Measurements from ENCODE around the gene TMEM151A. TPM values are rescaled to one million over a fixed set of nuclear protein-coding genes. Genes with fewer than 3 reads are reported as not detected.

TMEM151A gene
- polyA plus RNA-seq, 3 donors from 2014 or later = not detected

- Mint-ChIP-seq H3K4me3 (no peak overlapping the region), H3K4me1 (peaks cover 13 to 23% of the 10 kb centered on the region in 2 donors), H3K27me3 (ENCODE audit: low read depth in 3 of 3) (peaks cover 2 to 9% (median 4%) of the 10 kb centered on the region in 3 donors), H3K9me3 (no peaks in the 10 kb centered on the region), H3K36me3 (peaks cover 2 to 18% (median 4%) of the 10 kb centered on the region in 3 donors), H3K27ac (no peak overlapping the region)
- DNase-seq = no peak
These were observed 29.0 kb upstream of the TMEM151A start for GRCh38 chr11:66262696-66263095.

- Mint-ChIP-seq H3K36me3 (peaks cover 2 to 18% (median 4%) of the 10 kb centered on the region in 3 donors), H3K27ac (no peak overlapping the region), H3K4me3 (no peak overlapping the region)
These were observed 28.5 kb upstream of the TMEM151A start for GRCh38 chr11:66263231-66263630.

GRCh38 chr11:66263785-66264184, 27.9 kb upstream of the TMEM151A start:
- Mint-ChIP-seq H3K27ac (no peak overlapping the region), H3K4me1 (peaks cover 17 to 27% of the 10 kb centered on the region in 2 donors), H3K9me3 (no peaks in the 10 kb centered on the region)

More at GRCh38 chr11:66263231-66263630, 28.5 kb upstream of the TMEM151A start:
- H3K4me1 Mint-ChIP-seq = peaks cover 18 to 28% of the 10 kb centered on the region in 2 donors
- DNase-seq = no peak
- H3K27me3 Mint-ChIP-seq (ENCODE audit: low read depth in 3 of 3) = peaks cover 4 to 9% (median 5%) of the 10 kb centered on the region in 3 donors
- no peaks in the 10 kb centered on the region for H3K9me3 Mint-ChIP-seq

GRCh38 chr11:66264383-66264782, 27.3 kb upstream of the TMEM151A start:
- Mint-ChIP-seq H3K4me3 (no peak overlapping the region), H3K9me3 (no peaks in the 10 kb centered on the region), H3K27ac (no peak overlapping the region), H3K36me3 (peaks cover 0 to 15% (median 2%) of the 10 kb centered on the region in 3 donors), H3K27me3 (ENCODE audit: low read depth in 3 of 3) (peaks cover 12 to 18% (median 13%) of the 10 kb centered on the region in 3 donors), H3K4me1 (peaks cover 19 to 26% of the 10 kb centered on the region in 2 donors)
- no peak for DNase-seq

More at GRCh38 chr11:66263785-66264184, 27.9 kb upstream of the TMEM151A start:
- no peak for DNase-seq
- Mint-ChIP-seq H3K4me3 (no peak overlapping the region), H3K36me3 (peaks cover 2 to 18% (median 4%) of the 10 kb centered on the region in 3 donors), H3K27me3 (ENCODE audit: low read depth in 3 of 3) (peaks cover 8 to 12% (median 9%) of the 10 kb centered on the region in 3 donors)

- no peak for DNase-seq
These were observed 26.8 kb upstream of the TMEM151A start for GRCh38 chr11:66264914-66265313.

GRCh38 chr11:66265531-66266377, 25.9 kb upstream of the TMEM151A start:
- Mint-ChIP-seq H3K27ac (no peak overlapping the region), H3K36me3 (peaks cover 2 to 9% (median 2%) of the 10 kb centered on the region in 3 donors), H3K9me3 (no peaks in the 10 kb centered on the region), H3K27me3 (ENCODE audit: low read depth in 3 of 3) (peaks cover 14 to 21% (median 16%) of the 10 kb centered on the region in 3 donors), H3K4me3 (no peak overlapping the region), H3K4me1 (peaks cover 32 to 34% of the 10 kb centered on the region in 2 donors)
- DNase-seq = no peak

More at GRCh38 chr11:66264914-66265313, 26.8 kb upstream of the TMEM151A start:
- peaks cover 24 to 27% of the 10 kb centered on the region in 2 donors for H3K4me1 Mint-ChIP-seq
- H3K9me3 Mint-ChIP-seq = no peaks in the 10 kb centered on the region
- H3K4me3 Mint-ChIP-seq = no peak overlapping the region
- H3K27ac Mint-ChIP-seq = no peak overlapping the region
- H3K27me3 Mint-ChIP-seq (ENCODE audit: low read depth in 3 of 3) = peaks cover 14 to 21% (median 16%) of the 10 kb centered on the region in 3 donors
- H3K36me3 Mint-ChIP-seq = peaks cover 0 to 10% (median 2%) of the 10 kb centered on the region in 3 donors

GRCh38 chr11:66266378-66267038, 25.2 kb upstream of the TMEM151A start:
- peak overlapping the region in 3 of 5 donors; percentile 92 to 96 (median 94) for H3K4me3 Mint-ChIP-seq
- H3K36me3 Mint-ChIP-seq = peaks cover 2 to 10% (median 4%) of the 10 kb centered on the region in 3 donors
- H3K9me3 Mint-ChIP-seq = no peaks in the 10 kb centered on the region
- peaks cover 39% of the 10 kb centered on the region in 2 donors for H3K4me1 Mint-ChIP-seq
- DNase-seq = no peak
- H3K27ac Mint-ChIP-seq = peak overlapping the region in 1 of 6 donors; percentile 83
- peaks cover 14 to 19% (median 15%) of the 10 kb centered on the region in 3 donors for H3K27me3 Mint-ChIP-seq (ENCODE audit: low read depth in 3 of 3)

GRCh38 chr11:66267039-66267378, 24.7 kb upstream of the TMEM151A start:
- Mint-ChIP-seq H3K36me3 (peaks cover 0 to 10% (median 4%) of the 10 kb centered on the region in 3 donors), H3K27me3 (ENCODE audit: low read depth in 3 of 3) (peaks cover 14 to 19% (median 15%) of the 10 kb centered on the region in 3 donors), H3K4me1 (peaks cover 44% of the 10 kb centered on the region in 2 donors), H3K27ac (peak overlapping the region in 3 of 6 donors; percentile 55 to 83 (median 77)), H3K4me3 (peak overlapping the region; percentile 92 to 96 (median 95)), H3K9me3 (no peaks in the 10 kb centered on the region)
- no peak for DNase-seq

GRCh38 chr11:66267379-66268243, 24.1 kb upstream of the TMEM151A start:
- Mint-ChIP-seq H3K9me3 (no peaks in the 10 kb centered on the region), H3K4me1 (peaks cover 50% of the 10 kb centered on the region in 2 donors), H3K36me3 (peaks cover 4 to 12% (median 8%) of the 10 kb centered on the region in 3 donors), H3K4me3 (peak overlapping the region; percentile 92 to 96 (median 95)), H3K27ac (peak overlapping the region; percentile 91 to 97 (median 94)), H3K27me3 (ENCODE audit: low read depth in 3 of 3) (peaks cover 14 to 22% (median 15%) of the 10 kb centered on the region in 3 donors)
- DNase-seq = peak; percentile 76 to 77 (median 77)

- Mint-ChIP-seq H3K9me3 (no peaks in the 10 kb centered on the region), H3K36me3 (peaks cover 12 to 20% (median 16%) of the 10 kb centered on the region in 3 donors), H3K4me1 (peaks cover 58% of the 10 kb centered on the region in 2 donors), H3K27me3 (ENCODE audit: low read depth in 3 of 3) (peaks cover 14 to 26% (median 17%) of the 10 kb centered on the region in 3 donors), H3K27ac (peak within 1 kb of the TSS; percentile 91 to 97 (median 94)), H3K4me3 (peak within 1 kb of the TSS; percentile 92 to 96 (median 95))
- peak; percentile 99 to 100 (median 99) for DNase-seq
These were observed 23.3 kb upstream of the TMEM151A start, which contains the start of gene RAB1B for GRCh38 chr11:66268244-66268951. RAB1B (plus strand) TSS chr11:66268639; CDS start chr11:66268680, 41 bp downstream.

- Mint-ChIP-seq H3K27ac (peak overlapping the region; percentile 91 to 96 (median 94)), H3K27me3 (ENCODE audit: low read depth in 3 of 3) (peaks cover 14 to 26% (median 17%) of the 10 kb centered on the region in 3 donors), H3K9me3 (no peaks in the 10 kb centered on the region), H3K4me1 (peaks cover 66 to 67% of the 10 kb centered on the region in 2 donors), H3K36me3 (peaks cover 20 to 28% (median 23%) of the 10 kb centered on the region in 3 donors), H3K4me3 (peak overlapping the region; percentile 92 to 96 (median 95))
- DNase-seq = peak in 1 of 3 donors; percentile 19
These were observed 22.5 kb upstream of the TMEM151A start for GRCh38 chr11:66268952-66269905.
